Adrenal gland (tissue), 12 donors: ENCODE data around the gene FNDC11. TPM values are rescaled to one million over a fixed set of nuclear protein-coding genes. Genes with fewer than 3 reads are reported as not detected.
"Not testable (repeated sequence)": the region's sequence is repeated elsewhere in the genome, so short reads cannot be mapped to it uniquely, and the experiment has no call there.

Experiments
- DNase-seq, 7 donors: peaks; one replicate each; pipeline ENCODE4 v3.0.0-alpha.2; 2019 to 2020
- H3K27ac ChIP-seq, 5 donors: fragments of 200-600 bp; sonication (generic) in 4 of 5; 1 replicate in 3 of 5; 2 replicates in 2 of 5; pipeline versions ENCODE4 v1.5.1 to v1.8.0; 2016 to 2020; ENCODE audit warnings: mild to moderate bottlenecking in 1 of 5
- H3K27me3 ChIP-seq: fragments of 200-600 bp; 2 replicates; pipeline ENCODE4 v1.8.0; 2021
- H3K36me3 ChIP-seq, 2 donors: fragments of 200-600 bp; replicated peaks in 1 of 2; 1 replicate in 1 of 2; 2 replicates in 1 of 2; pipeline versions ENCODE4 v1.5.1 to v1.8.0; 2018 to 2022
- H3K4me1 ChIP-seq, 2 donors: fragments of 200-600 bp; replicated peaks in 1 of 2; 1 replicate in 1 of 2; 2 replicates in 1 of 2; pipeline versions ENCODE4 v1.5.1 to v1.8.0; 2018 to 2021
- H3K4me3 ChIP-seq, 4 donors: fragments of 200-600 bp; sonication (generic) in 3 of 4; one replicate each; pipeline ENCODE4 v1.5.1; 2016 to 2018
- H3K9me3 ChIP-seq, 3 donors: fragments of 200-600 bp; sonication (generic) in 1 of 3; replicated peaks in 1 of 3; 1 replicate in 2 of 3; 2 replicates in 1 of 3; pipeline versions ENCODE4 v1.5.1 to v1.8.0; 2016 to 2021
- POLR2A ChIP-seq, 2 donors: fragments of 450-650 bp; IDR thresholded peaks; one replicate each; pipeline ENCODE4 v1.6.1; 2017; ENCODE audit warnings: antibody characterized with exemption in 2 of 2, mild to moderate bottlenecking in 2 of 2, moderate library complexity in 1 of 2
- WGBS, 4 donors: extraction: QIAGEN DNeasy Blood & Tissue Kit in 2 of 4; methylation state at CpG; one replicate each; pipeline versions ENCODE4 v1.1.5 to v1.1.7; 2013 to 2017; 5-methylcytosine and 5-hydroxymethylcytosine counted together
- intact Hi-C, 2 donors: fragments of 100-400 bp; cut with DNase I; formaldehyde crosslinking; loops; one replicate each; pipeline versions ENCODE4 v1.14.1 to v1.15.0; 2022 to 2023
- polyA plus RNA-seq, 3 donors: library from polyadenylated mRNA; stranded (reverse); fragments of 200-250 nt in 2 of 3; fragments of 350-450 nt in 1 of 3; fragmentation: Illumina TruSeq in 1 of 3; extraction: RNeasy Lipid Tissue Mini Kit (QIAGEN cat#74804) in 1 of 3; gene quantifications; one replicate each; pipeline ENCODE4 v1.2.3, GENCODE V29; 2013 to 2014
- total RNA-seq, 9 donors: library from RNA; depleted of rRNA in 4 of 9; stranded (reverse); fragments of >200 nt in 4 of 9; fragments of 120-200 nt in 1 of 9; fragmentation: NEBNext Ultra II Directional in 1 of 9; extraction: Animal tissue kit (Norgen Biotek cat#: 25700) in 1 of 9; gene quantifications; one replicate each; pipeline versions ENCODE4 v1.1.0 to v1.2.4, GENCODE V29; 2013 to 2023
- TF ChIP-seq, protein P1 (sequence below), 6 experiments: fragments of 450-650 bp in 4 of 6; fragments of 200-600 bp in 2 of 6; sonication (generic) in 1 of 6; IDR thresholded peaks; 1 replicate in 5 of 6; 2 replicates in 1 of 6; pipeline versions ENCODE4 v1.5.1 to v1.8.0; 2016 to 2021; ENCODE audit warnings: antibody characterized with exemption in 6 of 6, mild to moderate bottlenecking in 2 of 6, moderate library complexity in 1 of 6
- donor health status: healthy with polysubstance abuse.
- donor health status: Bipolar disorder and iron deficiency.
- donor health status: DM: yes; HTN: yes; CAD: no.
- donor health status: DM: no; HTN: no; CAD: no.
- donor health status: DM: no; HTN: no; CAD: no.
- donor health status: DM: yes; HTN: yes; CAD: no.

FNDC11 gene
- total and polyA plus RNA-seq, 12 donors: 0.20 to 0.83 (median 0.43) TPM; not detected in 4

DNA sequence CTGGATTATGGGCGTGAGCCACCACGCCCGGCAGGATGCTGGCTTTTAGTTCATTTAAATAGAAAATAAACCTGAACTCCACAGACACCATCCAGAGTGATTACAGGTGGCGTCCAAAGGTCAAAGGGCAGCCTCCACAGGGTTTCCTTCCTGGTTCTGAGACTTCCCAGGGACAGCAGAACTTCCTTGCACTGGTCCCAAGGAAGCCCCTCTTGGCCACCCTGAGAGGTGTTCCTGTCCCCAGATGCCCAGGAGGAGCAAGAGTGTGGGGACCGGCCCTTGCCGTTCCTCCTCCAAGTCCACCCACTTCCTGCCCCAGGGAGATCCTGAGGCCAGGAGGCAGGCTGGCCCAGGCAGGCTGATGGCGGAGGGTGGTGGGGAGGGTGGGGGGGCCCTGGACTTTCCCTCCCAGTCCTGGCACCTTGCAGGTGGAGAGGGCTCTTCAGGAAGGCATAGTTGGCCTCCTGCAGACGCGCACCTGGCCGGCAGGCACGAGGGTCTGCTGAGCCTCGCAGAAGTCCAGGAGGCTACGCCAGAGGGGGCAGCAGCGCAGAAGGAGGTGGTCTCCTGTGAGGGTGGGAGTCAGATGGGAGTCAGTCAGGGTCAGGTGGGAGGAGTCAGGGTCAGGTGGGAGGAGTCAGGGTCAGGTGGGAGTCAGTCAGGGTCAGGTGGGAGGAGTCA, 5.0 kb downstream of the FNDC11 start:
- no peak overlapping the region for H3K4me3 ChIP-seq
- no peak overlapping the region for H3K27ac ChIP-seq
- H3K9me3 ChIP-seq: no peaks in the 10 kb centered on the region
- intact Hi-C loops: no loop called here
- H3K36me3 ChIP-seq: peaks cover 0 to 32% of the 10 kb centered on the region in 2 donors
- 95 to 99% (median 96%) methylated on average over 11 to 14 of the region's 14 CpGs for WGBS, 4 donors
- TF ChIP-seq, protein P1, sequence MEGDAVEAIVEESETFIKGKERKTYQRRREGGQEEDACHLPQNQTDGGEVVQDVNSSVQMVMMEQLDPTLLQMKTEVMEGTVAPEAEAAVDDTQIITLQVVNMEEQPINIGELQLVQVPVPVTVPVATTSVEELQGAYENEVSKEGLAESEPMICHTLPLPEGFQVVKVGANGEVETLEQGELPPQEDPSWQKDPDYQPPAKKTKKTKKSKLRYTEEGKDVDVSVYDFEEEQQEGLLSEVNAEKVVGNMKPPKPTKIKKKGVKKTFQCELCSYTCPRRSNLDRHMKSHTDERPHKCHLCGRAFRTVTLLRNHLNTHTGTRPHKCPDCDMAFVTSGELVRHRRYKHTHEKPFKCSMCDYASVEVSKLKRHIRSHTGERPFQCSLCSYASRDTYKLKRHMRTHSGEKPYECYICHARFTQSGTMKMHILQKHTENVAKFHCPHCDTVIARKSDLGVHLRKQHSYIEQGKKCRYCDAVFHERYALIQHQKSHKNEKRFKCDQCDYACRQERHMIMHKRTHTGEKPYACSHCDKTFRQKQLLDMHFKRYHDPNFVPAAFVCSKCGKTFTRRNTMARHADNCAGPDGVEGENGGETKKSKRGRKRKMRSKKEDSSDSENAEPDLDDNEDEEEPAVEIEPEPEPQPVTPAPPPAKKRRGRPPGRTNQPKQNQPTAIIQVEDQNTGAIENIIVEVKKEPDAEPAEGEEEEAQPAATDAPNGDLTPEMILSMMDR (IDR thresholded peaks at IDR 0.05): no peak
- TF ChIP-seq POLR2A (IDR thresholded peaks at IDR 0.05): no peak
- no peaks in the 10 kb centered on the region for H3K27me3 ChIP-seq
- peaks cover 0 to under 1% of the 10 kb centered on the region in 2 donors for H3K4me1 ChIP-seq
- DNase-seq: no peak

DNA sequence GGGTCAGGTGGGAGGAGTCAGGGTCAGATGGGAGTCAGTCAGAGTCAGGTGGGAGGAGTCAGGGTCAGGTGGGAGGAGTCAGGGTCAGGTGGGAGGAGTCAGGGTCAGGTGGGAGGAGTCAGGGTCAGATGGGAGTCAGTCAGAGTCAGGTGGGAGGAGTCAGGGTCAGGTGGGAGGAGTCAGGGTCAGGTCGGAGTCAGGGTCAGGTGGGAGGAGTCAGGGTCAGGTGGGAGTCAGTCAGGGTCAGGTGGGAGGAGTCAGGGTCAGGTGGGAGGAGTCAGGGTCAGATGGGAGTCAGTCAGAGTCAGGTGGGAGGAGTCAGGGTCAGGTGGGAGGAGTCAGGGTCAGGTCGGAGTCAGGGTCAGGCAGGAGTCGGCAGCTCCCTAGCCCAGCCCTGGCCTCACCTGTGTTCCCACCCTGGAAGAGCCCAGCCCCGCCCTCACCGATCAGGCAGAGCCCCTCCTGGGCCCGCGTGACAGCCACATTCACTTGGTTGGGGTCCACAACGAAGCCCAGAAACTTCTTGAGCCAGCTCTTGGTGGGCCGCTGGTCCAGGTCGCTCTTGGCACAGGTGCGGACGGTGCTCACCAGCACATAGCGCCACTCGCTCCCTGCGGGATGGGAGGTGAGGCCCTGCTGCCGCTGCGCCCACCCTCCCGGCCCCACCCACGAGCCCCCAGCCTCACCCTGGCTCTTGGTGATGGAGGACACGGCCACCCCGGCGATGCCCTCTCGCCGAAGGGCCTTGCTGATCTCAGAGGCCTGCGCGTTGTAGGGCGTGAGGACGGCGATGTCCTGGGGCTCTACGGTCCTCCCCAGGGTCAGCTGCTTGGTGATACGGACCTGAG, 5.8 kb downstream of the FNDC11 start:
- intact Hi-C loops, H3K27me3 ChIP-seq, H3K27ac ChIP-seq, DNase-seq, H3K4me1 ChIP-seq, H3K4me3 ChIP-seq, H3K9me3 ChIP-seq: not testable (repeated sequence)
- H3K36me3 ChIP-seq: peaks cover 0 to 35% of the 10 kb centered on the region in 2 donors
- WGBS, 4 donors: 91 to 98% (median 95%) methylated on average over 7 to 30 of the region's 31 CpGs

- Histone ChIP-seq H3K9me3 (no peaks in the 10 kb centered on the region), H3K4me3 (no peak overlapping the region), H3K27me3 (no peaks in the 10 kb centered on the region), H3K36me3 (peaks cover 0 to 42% of the 10 kb centered on the region in 2 donors), H3K4me1 (no peaks in the 10 kb centered on the region), H3K27ac (no peak overlapping the region)
- intact Hi-C loops: no loop called here
- no peak for DNase-seq
- TF ChIP-seq POLR2A (IDR thresholded peaks at IDR 0.05): no peak
- TF ChIP-seq, protein P1 (IDR thresholded peaks at IDR 0.05): no peak
- WGBS, 4 donors: 83 to 95% (median 91%) methylated on average over 6 to 16 of the region's 16 CpGs
Measured at GRCh38 chr20:63560333-63560805, 6.4 kb downstream of the FNDC11 start.

DNA sequence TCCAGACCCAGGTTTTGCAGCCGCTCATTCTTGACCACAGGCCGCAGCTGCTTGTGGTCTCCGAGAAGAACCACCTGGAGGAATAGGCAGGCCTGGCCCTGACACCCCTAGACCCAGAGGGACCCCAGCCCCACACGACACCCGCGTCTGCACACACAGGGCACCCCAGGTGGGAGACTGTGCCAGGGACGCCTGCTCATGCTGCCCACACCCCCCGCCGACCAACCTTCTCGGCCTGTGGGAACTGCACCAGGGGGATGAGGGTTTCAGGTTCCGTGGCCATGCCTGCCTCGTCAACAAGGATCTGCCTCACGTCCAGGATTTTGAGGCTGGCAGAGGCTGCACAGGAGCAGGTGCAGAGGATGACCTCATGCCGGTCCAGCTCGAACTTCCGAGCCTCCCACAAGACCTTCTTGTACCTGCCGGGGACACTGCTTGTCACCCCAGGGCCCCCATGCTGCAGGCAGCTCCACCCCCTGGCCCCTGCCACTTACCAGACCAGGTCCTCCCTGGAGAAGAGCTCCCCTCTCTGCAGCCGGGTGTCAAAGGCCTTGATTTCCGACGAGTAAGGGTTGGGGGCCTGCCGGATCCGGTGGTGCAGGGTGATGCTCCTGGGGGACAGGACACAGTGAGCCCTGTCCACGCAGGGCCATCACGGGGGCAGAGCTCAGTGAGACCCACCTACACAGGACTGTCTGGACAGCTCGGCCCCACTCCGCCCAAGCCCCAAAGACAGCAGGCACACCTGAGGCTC, 7.1 kb downstream of the FNDC11 start:
- Histone ChIP-seq H3K27ac (no peak overlapping the region), H3K4me1 (no peaks in the 10 kb centered on the region), H3K36me3 (peaks cover 0 to 42% of the 10 kb centered on the region in 2 donors), H3K9me3 (no peaks in the 10 kb centered on the region), H3K27me3 (no peaks in the 10 kb centered on the region), H3K4me3 (no peak overlapping the region)
- DNase-seq: no peak
- intact Hi-C loops: no loop called here
- no peak for TF ChIP-seq POLR2A (IDR thresholded peaks at IDR 0.05)
- TF ChIP-seq, protein P1 (IDR thresholded peaks at IDR 0.05): no peak
- WGBS, 4 donors: 92 to 95% (median 93%) methylated on average over 6 to 26 of the region's 26 CpGs
